ENCODE data around the gene TOR1AIP2. TPM values are rescaled to one million over a fixed set of nuclear protein-coding genes. Genes with fewer than 3 reads are reported as not detected.

TOR1AIP2 gene
- total and polyA plus RNA-seq, 2 donors (not counting 3 experiments of a cell fraction or from before 2014, with no cell fraction given) = 18.6 to 101 TPM

DNA sequence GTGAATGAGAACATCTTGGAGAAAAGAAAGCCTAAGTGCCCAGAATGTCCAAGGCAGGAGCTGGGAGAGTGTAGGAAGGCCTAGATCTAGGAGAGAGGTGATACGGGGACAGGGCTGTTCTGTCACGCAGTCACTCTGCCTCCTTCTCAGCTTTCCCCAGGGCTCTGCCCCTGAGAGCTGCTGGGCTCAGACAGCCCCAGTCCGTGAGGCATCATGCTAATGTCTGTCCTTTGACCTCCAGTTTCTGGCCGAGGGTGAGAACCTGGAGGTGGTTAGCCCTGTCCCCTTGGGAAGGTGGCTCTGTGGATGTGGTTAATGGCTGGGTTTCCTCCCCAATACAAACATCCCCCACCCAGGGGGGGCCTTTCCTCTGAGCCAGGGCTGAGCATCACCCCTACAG, 71.3 kb downstream of the TOR1AIP2 start:
- Histone ChIP-seq H3K9me1 (replicated peaks; ENCODE audit: control insufficient read depth, extremely low read depth, insufficient read depth, low read length) (no peaks in the 10 kb centered on the region), H3K9me3 (replicated peaks; ENCODE audit: control insufficient read depth, insufficient read depth, low read length) (no peaks in the 10 kb centered on the region), H3K27me3 (ENCODE audit: control insufficient read depth in 2 of 2, insufficient read depth in 2 of 2, low read length in 2 of 2) (peaks cover 8 to 10% of the 10 kb centered on the region in 2 experiments), H3K36me3 (ENCODE audit: control insufficient read depth in 2 of 2, extremely low read depth in 1 of 2, insufficient read depth in 2 of 2, low read length in 2 of 2) (no peaks in the 10 kb centered on the region), H3K4me3 (replicated peaks in 1 of 3; ENCODE audit: insufficient read depth in 1 of 3, low read depth in 1 of 3, low read length in 3 of 3) (no peak overlapping the region), H4K20me1 (replicated peaks; ENCODE audit: control insufficient read depth, extremely low read depth, insufficient read depth, low read length) (no peaks in the 10 kb centered on the region), H3K27ac (ENCODE audit: insufficient read depth, low read depth, low read length) (no peak overlapping the region), H3K79me2 (ENCODE audit: control insufficient read depth, insufficient read depth, low read length) (no peaks in the 10 kb centered on the region), H3K4me2 (ENCODE audit: insufficient read depth, low read length) (no peak overlapping the region), H3K4me1 (ENCODE audit: control insufficient read depth, extremely low read depth, insufficient read depth, low read length) (no peaks in the 10 kb centered on the region), H2AFZ (ENCODE audit: low read depth, low read length) (no peak overlapping the region), H3K9ac (replicated peaks; ENCODE audit: extremely low read depth, insufficient read depth, low read length) (no peak overlapping the region)
- DNase-seq (ENCODE audit: low read depth, low spot score) (no peak), FAIRE-seq (no peak)
- TF ChIP-seq, protein P1, sequence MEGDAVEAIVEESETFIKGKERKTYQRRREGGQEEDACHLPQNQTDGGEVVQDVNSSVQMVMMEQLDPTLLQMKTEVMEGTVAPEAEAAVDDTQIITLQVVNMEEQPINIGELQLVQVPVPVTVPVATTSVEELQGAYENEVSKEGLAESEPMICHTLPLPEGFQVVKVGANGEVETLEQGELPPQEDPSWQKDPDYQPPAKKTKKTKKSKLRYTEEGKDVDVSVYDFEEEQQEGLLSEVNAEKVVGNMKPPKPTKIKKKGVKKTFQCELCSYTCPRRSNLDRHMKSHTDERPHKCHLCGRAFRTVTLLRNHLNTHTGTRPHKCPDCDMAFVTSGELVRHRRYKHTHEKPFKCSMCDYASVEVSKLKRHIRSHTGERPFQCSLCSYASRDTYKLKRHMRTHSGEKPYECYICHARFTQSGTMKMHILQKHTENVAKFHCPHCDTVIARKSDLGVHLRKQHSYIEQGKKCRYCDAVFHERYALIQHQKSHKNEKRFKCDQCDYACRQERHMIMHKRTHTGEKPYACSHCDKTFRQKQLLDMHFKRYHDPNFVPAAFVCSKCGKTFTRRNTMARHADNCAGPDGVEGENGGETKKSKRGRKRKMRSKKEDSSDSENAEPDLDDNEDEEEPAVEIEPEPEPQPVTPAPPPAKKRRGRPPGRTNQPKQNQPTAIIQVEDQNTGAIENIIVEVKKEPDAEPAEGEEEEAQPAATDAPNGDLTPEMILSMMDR (IDR thresholded peaks at IDR 0.05; ENCODE audit: extremely low read depth in 1 of 2, insufficient read depth in 1 of 2, low read depth in 1 of 2, low read length in 2 of 2) = no peak
- TF ChIP-seq JUN (IDR thresholded peaks at IDR 0.05; ENCODE audit: borderline replicate concordance, insufficient read depth, insufficient read length, low read depth) (no peak), EZH2 (IDR thresholded peaks at IDR 0.05; ENCODE audit: borderline replicate concordance, low read depth, low read length, severe bottlenecking) (no peak), POLR2AphosphoS5 (IDR thresholded peaks at IDR 0.05; ENCODE audit: insufficient read depth, low read depth, low read length) (no peak), GATA2 (IDR thresholded peaks at IDR 0.05; ENCODE audit: insufficient read depth, insufficient read length, low read depth, low read length) (no peak), FOS (IDR thresholded peaks at IDR 0.05; ENCODE audit: borderline replicate concordance, insufficient read depth, low read length) (no peak), MYC (IDR thresholded peaks at IDR 0.05; ENCODE audit: low read depth, low read length) (no peak)
- TF ChIP-seq, protein P2, sequence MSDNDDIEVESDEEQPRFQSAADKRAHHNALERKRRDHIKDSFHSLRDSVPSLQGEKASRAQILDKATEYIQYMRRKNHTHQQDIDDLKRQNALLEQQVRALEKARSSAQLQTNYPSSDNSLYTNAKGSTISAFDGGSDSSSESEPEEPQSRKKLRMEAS (IDR thresholded peaks at IDR 0.05; ENCODE audit: insufficient read depth, insufficient read length) = no peak
- BruUV-seq (replicated peaks) = no TSS peak
- CTCF ChIA-PET = interaction anchor here (3.3 to 20.1 kb wide), 2 partner anchors 9 to 98 kb away, joined by 18 to 1591 read pairs; no protein-coding TSS in a partner anchor
- dilution Hi-C loops (cut with MboI; ENCODE audit: extremely low pct_ligation_motif_present, low sequenced_read_pairs) (no loop called here), intact Hi-C loops (cut with micrococcal nuclease) (no loop called here)
- POLR2A ChIA-PET = no interaction called here

Measured in endothelial cell of umbilical vein (primary cell).